BLaER1 treated with 17β-estradiol and CSF1 and Interleukin-3, amounts not matched to agents 10 nM and 100 nM (cell line): ENCODE results near the gene PRKG1.

ENCODE experiments used
- H3K27ac ChIP-seq, 11 experiments: shearing (Covaris generic); formaldehyde crosslinking; 2 replicates each; pipeline ENCODE4 v1.8.1; 2022
- H3K27me3 ChIP-seq, 11 experiments: shearing (Covaris generic); formaldehyde crosslinking; 2 replicates each; pipeline ENCODE4 v1.8.1; 2022
- H3K36me3 ChIP-seq, 11 experiments: shearing (Covaris generic); formaldehyde crosslinking; 2 replicates each; pipeline ENCODE4 v1.8.1; 2022
- H3K4me1 ChIP-seq, 10 experiments: shearing (Covaris generic); formaldehyde crosslinking; 2 replicates each; pipeline ENCODE4 v1.8.1; 2022
- H3K4me2 ChIP-seq, 11 experiments: shearing (Covaris generic); formaldehyde crosslinking; 2 replicates each; pipeline ENCODE4 v1.8.1; 2022
- H3K4me3 ChIP-seq, 10 experiments: shearing (Covaris generic); formaldehyde crosslinking; 2 replicates each; pipeline ENCODE4 v1.8.1; 2022
- H3K9ac ChIP-seq, 11 experiments: shearing (Covaris generic); formaldehyde crosslinking; 2 replicates each; pipeline ENCODE4 v1.8.1; 2022
- H3K9me3 ChIP-seq, 11 experiments: shearing (Covaris generic); formaldehyde crosslinking; replicated peaks in 1 of 11; 2 replicates each; pipeline ENCODE4 v1.8.1; 2022
- H4K20me1 ChIP-seq, 11 experiments: shearing (Covaris generic); formaldehyde crosslinking; 2 replicates each; pipeline ENCODE4 v1.8.1; 2022
- Cebpa-rat ChIP-seq, 11 experiments: shearing (Covaris generic); IDR thresholded peaks; 2 replicates each; pipeline ENCODE4 v1.8.1; 2022

The PRKG1 gene

DNA sequence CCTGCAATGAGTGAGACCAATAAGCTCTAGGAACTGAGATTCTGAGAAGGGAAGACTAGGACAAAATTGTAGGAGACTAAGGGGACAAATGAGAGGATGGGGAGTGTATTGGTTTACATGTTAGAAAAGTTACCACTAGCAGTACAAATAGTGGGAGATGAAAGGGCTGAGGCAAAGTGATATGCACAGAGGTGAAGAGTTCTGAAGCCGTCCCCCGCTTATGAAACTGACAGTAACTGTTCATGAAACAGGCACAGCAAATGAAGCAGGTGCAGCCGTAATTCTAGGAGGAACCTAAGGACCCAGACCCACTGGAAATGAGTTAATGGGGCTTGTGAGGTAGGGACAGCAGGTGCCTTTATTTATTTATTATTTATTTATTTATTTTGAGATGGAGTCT, 211.3 kb downstream of the PRKG1 start:
- Histone ChIP-seq H3K9me3 (no peaks in the 10 kb centered on the region), H3K36me3 (no peaks in the 10 kb centered on the region), H3K27ac (no peak overlapping the region), H3K27me3 (no peaks in the 10 kb centered on the region), H3K9ac (no peak overlapping the region), H3K4me1 (no peaks in the 10 kb centered on the region), H3K4me2 (no peak overlapping the region), H3K4me3 (no peak overlapping the region), H4K20me1 (no peaks in the 10 kb centered on the region)
- no peak for TF ChIP-seq Cebpa-rat (IDR thresholded peaks at IDR 0.05)

DNA sequence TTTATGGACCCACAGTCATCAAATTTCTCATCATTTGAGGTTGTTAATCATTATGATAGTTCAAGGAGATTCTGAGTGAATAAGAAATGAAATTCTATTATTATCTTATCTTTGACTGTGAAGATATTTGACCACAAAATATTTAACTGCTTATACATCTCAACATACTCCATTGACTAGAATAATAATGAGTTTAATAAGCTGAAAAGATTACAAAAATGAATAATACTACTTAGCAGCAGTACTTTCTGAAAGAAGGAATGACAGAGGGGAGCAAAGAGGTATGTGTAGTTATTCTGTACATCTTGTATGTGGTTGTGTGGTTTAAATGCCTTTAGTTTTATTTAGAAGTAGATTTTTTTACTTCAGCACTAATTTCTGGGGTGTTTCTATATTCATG, 214.2 kb downstream of the PRKG1 start:
- Histone ChIP-seq H3K36me3 (no peaks in the 10 kb centered on the region), H3K9me3 (no peaks in the 10 kb centered on the region), H3K27ac (no peak overlapping the region), H3K4me2 (no peak overlapping the region), H3K27me3 (no peaks in the 10 kb centered on the region), H3K9ac (no peak overlapping the region), H3K4me3 (no peak overlapping the region), H4K20me1 (no peaks in the 10 kb centered on the region), H3K4me1 (no peaks in the 10 kb centered on the region)
- no peak for TF ChIP-seq Cebpa-rat (IDR thresholded peaks at IDR 0.05)

DNA sequence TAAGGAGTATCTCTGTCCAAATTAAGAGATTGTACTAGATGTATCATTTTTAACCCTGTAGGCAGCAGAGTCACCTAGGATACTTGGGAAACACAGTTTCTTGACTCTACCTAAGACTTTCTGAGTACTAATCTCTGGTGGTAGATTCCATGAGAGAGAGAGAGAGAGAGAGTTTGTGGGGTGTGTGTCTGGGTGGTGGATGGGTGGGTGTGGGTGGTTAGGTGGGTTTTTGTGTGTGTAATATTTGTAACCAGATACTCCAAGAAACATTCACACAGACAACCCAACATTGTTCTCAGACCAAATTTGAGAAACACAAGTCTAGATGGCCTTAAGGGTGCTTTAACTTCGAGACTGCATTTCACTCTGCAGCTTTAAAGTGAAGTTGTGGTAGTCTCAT, 215.2 kb downstream of the PRKG1 start:
- no peaks in the 10 kb centered on the region for H4K20me1 ChIP-seq
- no peak overlapping the region for H3K4me2 ChIP-seq
- no peaks in the 10 kb centered on the region for H3K27me3 ChIP-seq
- TF ChIP-seq Cebpa-rat (IDR thresholded peaks at IDR 0.05), result no peak
- no peaks in the 10 kb centered on the region for H3K4me1 ChIP-seq
- no peak overlapping the region for H3K9ac ChIP-seq
- H3K9me3 ChIP-seq, result no peaks in the 10 kb centered on the region
- H3K36me3 ChIP-seq, result no peaks in the 10 kb centered on the region
- no peak overlapping the region for H3K4me3 ChIP-seq
- no peak overlapping the region for H3K27ac ChIP-seq

DNA sequence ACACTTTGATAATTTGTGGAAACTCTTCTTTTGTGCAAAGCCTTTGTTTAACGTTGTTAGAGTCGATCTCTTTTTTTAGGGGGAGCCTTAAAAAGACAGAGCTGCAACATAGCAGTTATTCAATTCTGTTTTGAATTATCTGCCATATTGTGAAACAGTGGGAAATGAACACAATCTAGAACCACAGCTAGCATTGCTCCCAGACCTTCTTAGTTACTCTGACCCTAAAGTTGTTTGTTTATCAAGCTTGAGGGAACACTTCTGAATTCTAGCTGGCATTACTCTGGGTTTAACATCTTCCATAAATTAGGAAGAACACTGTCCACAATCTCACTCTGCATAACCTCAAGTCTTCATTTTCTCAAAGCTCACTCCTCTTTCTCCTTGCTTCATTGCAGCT, 217.7 kb downstream of the PRKG1 start:
- H4K20me1 ChIP-seq, result no peaks in the 10 kb centered on the region
- H3K36me3 ChIP-seq, result no peaks in the 10 kb centered on the region
- peaks cover 0 to 8% (median 2%) of the 10 kb centered on the region in 10 experiments; a peak in 5 of 20 replicates for H3K4me1 ChIP-seq
- TF ChIP-seq Cebpa-rat (IDR thresholded peaks at IDR 0.05), result no peak
- H3K27ac ChIP-seq, result no peak overlapping the region
- no peak overlapping the region for H3K4me2 ChIP-seq
- no peak overlapping the region for H3K4me3 ChIP-seq
- no peak overlapping the region for H3K9ac ChIP-seq
- H3K9me3 ChIP-seq, result no peaks in the 10 kb centered on the region
- H3K27me3 ChIP-seq, result no peaks in the 10 kb centered on the region

DNA sequence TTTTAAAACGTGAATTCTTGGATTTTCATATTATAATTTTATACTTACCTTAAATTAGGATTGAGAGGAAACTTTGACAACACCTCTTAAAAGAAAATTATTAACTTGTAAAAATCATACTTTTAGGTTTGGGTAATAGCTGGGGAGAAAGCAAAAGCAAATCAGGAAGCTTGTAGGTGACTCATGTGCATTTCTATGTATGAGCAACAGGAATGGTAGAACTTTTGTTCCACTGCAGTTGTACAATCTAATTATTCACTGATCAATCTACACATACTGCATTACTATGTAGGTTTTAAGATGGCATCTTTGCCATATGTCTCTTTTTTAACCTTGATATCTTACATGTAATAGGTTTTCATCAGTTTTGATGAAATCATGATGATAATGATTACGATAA, 223.2 kb downstream of the PRKG1 start:
- TF ChIP-seq Cebpa-rat (IDR thresholded peaks at IDR 0.05), result no peak
- H4K20me1 ChIP-seq, result no peaks in the 10 kb centered on the region
- H3K9me3 ChIP-seq, result no peaks in the 10 kb centered on the region
- H3K36me3 ChIP-seq, result no peaks in the 10 kb centered on the region
- no peak overlapping the region for H3K4me3 ChIP-seq
- peaks cover 0 to 9% (median 2%) of the 10 kb centered on the region in 10 experiments; a peak in 5 of 20 replicates for H3K4me1 ChIP-seq
- H3K4me2 ChIP-seq, result no peak overlapping the region; a peak in 1 of 22 replicates
- H3K27me3 ChIP-seq, result no peaks in the 10 kb centered on the region
- no peak overlapping the region for H3K27ac ChIP-seq
- H3K9ac ChIP-seq, result no peak overlapping the region

DNA sequence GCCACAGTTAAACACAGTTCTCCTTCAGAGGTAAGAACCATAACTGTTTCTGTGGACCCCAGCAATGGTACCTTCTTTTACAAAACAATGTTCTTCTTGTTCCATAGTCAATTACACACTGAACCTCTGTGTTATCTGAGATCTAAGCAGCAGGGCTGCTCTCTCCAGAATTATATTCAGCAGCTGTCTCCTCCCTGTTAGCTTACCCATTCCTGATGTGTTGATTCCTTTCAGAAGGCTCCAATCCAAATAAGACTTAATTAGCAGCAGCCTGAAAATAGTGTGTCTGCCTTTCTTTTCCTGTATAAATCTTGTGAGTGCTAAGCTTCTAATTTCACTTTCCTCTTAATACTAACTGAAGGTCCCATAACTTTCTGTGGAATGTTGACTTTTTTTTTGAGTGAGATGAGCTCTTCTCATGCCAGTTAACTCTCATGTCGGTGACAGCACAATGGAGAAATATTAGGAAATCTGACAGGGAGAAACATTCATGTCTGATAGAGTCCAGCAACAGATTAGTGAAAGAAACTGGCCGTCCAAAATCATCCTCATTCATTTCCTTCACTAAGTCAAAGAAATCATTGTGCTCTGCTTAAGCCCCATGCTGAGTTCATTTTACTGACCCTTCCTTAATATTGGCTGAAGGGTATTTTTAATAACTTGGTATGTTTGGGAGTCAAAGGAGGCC, 226.5 kb downstream of the PRKG1 start:
- TF ChIP-seq Cebpa-rat (IDR thresholded peaks at IDR 0.05), result no peak
- Histone ChIP-seq H3K36me3 (no peaks in the 10 kb centered on the region), H3K4me1 (peaks cover 0 to 9% (median 2%) of the 10 kb centered on the region in 10 experiments; a peak in 5 of 20 replicates), H4K20me1 (no peaks in the 10 kb centered on the region), H3K9ac (no peak overlapping the region), H3K9me3 (no peaks in the 10 kb centered on the region; a peak in 1 of 22 replicates), H3K27me3 (no peaks in the 10 kb centered on the region), H3K27ac (no peak overlapping the region), H3K4me3 (no peak overlapping the region), H3K4me2 (no peak overlapping the region)

- Histone ChIP-seq H3K27ac (no peak overlapping the region), H3K9me3 (no peaks in the 10 kb centered on the region; a peak in 1 of 22 replicates), H3K36me3 (no peaks in the 10 kb centered on the region), H4K20me1 (no peaks in the 10 kb centered on the region), H3K4me1 (peaks cover 0 to 5% (median 0%) of the 10 kb centered on the region in 10 experiments; a peak in 3 of 20 replicates), H3K4me3 (no peak overlapping the region), H3K4me2 (no peak overlapping the region), H3K9ac (no peak overlapping the region), H3K27me3 (no peaks in the 10 kb centered on the region)
- no peak for TF ChIP-seq Cebpa-rat (IDR thresholded peaks at IDR 0.05)
Measured at GRCh38 chr10:51301644-51302043, 227.4 kb downstream of the PRKG1 start.

DNA sequence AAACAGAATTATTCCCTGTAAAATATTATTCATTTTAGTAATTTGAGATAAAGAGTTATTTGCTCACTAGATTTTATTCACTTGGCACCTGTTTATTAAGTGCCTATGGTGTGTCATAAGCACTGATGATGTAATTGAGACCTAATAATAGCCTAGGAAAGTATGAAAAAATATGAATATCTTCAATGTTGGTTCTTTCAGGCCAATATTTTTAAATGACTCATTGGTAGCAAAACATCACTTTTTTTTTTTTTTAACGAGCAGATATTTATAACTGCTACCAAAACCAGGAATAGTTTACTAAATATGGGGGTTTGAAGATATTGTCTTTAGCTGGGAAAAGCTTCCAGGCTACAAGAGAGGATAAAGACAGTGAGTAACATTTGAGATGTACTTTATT, 228.0 kb downstream of the PRKG1 start:
- Histone ChIP-seq H3K9me3 (no peaks in the 10 kb centered on the region; a peak in 1 of 22 replicates), H3K4me3 (no peak overlapping the region), H3K27me3 (no peaks in the 10 kb centered on the region), H3K4me2 (no peak overlapping the region), H3K36me3 (no peaks in the 10 kb centered on the region), H3K4me1 (no peaks in the 10 kb centered on the region), H4K20me1 (no peaks in the 10 kb centered on the region), H3K27ac (no peak overlapping the region), H3K9ac (no peak overlapping the region)
- no peak for TF ChIP-seq Cebpa-rat (IDR thresholded peaks at IDR 0.05)

DNA sequence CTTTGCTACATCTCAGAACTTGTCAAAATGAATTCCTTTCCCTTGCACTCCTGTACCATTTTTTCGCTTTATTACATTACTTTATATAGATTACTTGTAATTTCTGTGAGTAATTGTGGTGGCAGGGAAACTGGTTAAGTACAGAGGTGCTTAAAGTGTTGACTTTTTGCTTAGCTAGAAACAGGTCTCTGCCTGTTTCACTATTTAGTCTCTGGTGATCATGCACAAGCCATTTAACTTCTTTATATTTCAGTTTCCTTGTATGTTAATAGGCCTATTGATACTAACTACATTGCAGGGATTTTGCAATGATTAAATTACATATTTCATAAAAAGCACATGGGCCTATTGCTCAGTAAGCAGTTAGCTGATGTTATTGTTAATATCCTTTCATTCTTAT, 233.8 kb downstream of the PRKG1 start:
- no peak for TF ChIP-seq Cebpa-rat (IDR thresholded peaks at IDR 0.05)
- no peaks in the 10 kb centered on the region for H4K20me1 ChIP-seq
- no peak overlapping the region for H3K4me2 ChIP-seq
- H3K9ac ChIP-seq, result no peak overlapping the region
- no peaks in the 10 kb centered on the region; a peak in 1 of 22 replicates for H3K9me3 ChIP-seq
- H3K27me3 ChIP-seq, result no peaks in the 10 kb centered on the region
- H3K36me3 ChIP-seq, result no peaks in the 10 kb centered on the region
- no peak overlapping the region for H3K4me3 ChIP-seq
- H3K4me1 ChIP-seq, result no peaks in the 10 kb centered on the region
- H3K27ac ChIP-seq, result no peak overlapping the region

DNA sequence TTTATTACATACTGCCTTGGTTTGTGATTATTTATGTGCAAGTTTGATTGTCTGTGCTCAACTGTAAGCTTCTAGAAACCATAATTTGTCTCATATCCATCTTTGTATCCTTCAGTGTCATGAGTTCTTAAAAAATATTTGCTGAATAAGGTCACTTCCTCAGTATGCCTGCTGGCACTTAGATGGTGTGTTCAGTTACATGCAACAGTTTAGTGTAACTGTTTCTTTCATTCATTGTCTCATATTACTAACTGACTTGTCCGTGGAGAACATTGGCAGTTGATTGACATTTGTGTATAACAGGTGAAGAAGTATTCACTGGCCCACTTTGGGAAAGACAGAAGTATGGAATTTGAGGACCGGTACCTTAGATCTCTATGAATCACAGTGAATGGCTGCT, 236.9 kb downstream of the PRKG1 start:
- no peak for TF ChIP-seq Cebpa-rat (IDR thresholded peaks at IDR 0.05)
- Histone ChIP-seq H3K9me3 (no peaks in the 10 kb centered on the region), H3K36me3 (no peaks in the 10 kb centered on the region), H3K4me1 (no peaks in the 10 kb centered on the region), H3K27ac (no peak overlapping the region), H3K9ac (no peak overlapping the region), H4K20me1 (no peaks in the 10 kb centered on the region), H3K4me2 (no peak overlapping the region), H3K4me3 (no peak overlapping the region), H3K27me3 (no peaks in the 10 kb centered on the region)
